GM18505 (cell line): ENCODE measurements around the gene MAMSTR.
"Not testable (repeated sequence)": the region's sequence is repeated elsewhere in the genome, so short reads cannot be mapped to it uniquely, and the experiment has no call there.

Experiments used
- ATAC-seq: cut with Tn5 transposase; IDR thresholded peaks from one replicate; pipeline ENCODE4 v1.9.1; 2021; ENCODE audit not compliant: unreplicated experiment
- POLR2A ChIP-seq: IDR thresholded peaks from 4 replicates; pipeline ENCODE4 v1.6.1; 2011; ENCODE audit warnings: borderline replicate concordance; ENCODE audit not compliant: insufficient read depth, insufficient read length; ENCODE audit errors: extremely low read depth

Gene MAMSTR

GRCh38 chr19:48702701-48703100, 16.8 kb downstream of the MAMSTR start:
- no peak for ATAC-seq
- TF ChIP-seq POLR2A = no peak

- ATAC-seq = no peak
- TF ChIP-seq POLR2A = no peak
Observed at GRCh38 chr19:48698046-48698445, 21.5 kb downstream of the MAMSTR start.

GRCh38 chr19:48696353-48697010, 23.0 kb downstream of the MAMSTR start:
- ATAC-seq = no peak
- TF ChIP-seq POLR2A = no peak

GRCh38 chr19:48695743-48696352, 23.7 kb downstream of the MAMSTR start, which contains the start of gene FUT2:
TSS of gene FUT2 (plus strand) at chr19:48695971. CDS start at chr19:48702957, 6,986 bp downstream.
- ATAC-seq = no peak
- no peak for TF ChIP-seq POLR2A

- not testable (repeated sequence) for ATAC-seq
Observed at GRCh38 chr19:48693629-48694028, 25.9 kb downstream of the MAMSTR start.

GRCh38 chr19:48689449-48689848, 30.1 kb downstream of the MAMSTR start:
- ATAC-seq = no peak
- no peak for TF ChIP-seq POLR2A

- no peak for ATAC-seq
- no peak for TF ChIP-seq POLR2A
Observed at GRCh38 chr19:48687776-48688175, 31.7 kb downstream of the MAMSTR start.

- not testable (repeated sequence) for ATAC-seq
Observed at GRCh38 chr19:48686637-48687036, 32.9 kb downstream of the MAMSTR start.

GRCh38 chr19:48686088-48686487, 33.4 kb downstream of the MAMSTR start:
- ATAC-seq = no peak
- TF ChIP-seq POLR2A = no peak

GRCh38 chr19:48685583-48685982, 33.9 kb downstream of the MAMSTR start:
- no peak for ATAC-seq
- TF ChIP-seq POLR2A = no peak

GRCh38 chr19:48683349-48683748, 36.2 kb downstream of the MAMSTR start:
- no peak for TF ChIP-seq POLR2A

GRCh38 chr19:48681127-48681470, 38.4 kb downstream of the MAMSTR start:
- no peak for ATAC-seq
- TF ChIP-seq POLR2A = no peak

More at GRCh38 chr19:48683349-48683748, 36.2 kb downstream of the MAMSTR start:
- no peak for ATAC-seq

- TF ChIP-seq POLR2A = no peak
- no peak for ATAC-seq
Observed at GRCh38 chr19:48680436-48681126, 38.9 kb downstream of the MAMSTR start.

- not testable (repeated sequence) for ATAC-seq
Observed at GRCh38 chr19:48680006-48680405, 39.5 kb downstream of the MAMSTR start.
